Right lung (tissue), 10 donors: Measurements from ENCODE around the gene DLGAP1. TPM values are rescaled to one million over a fixed set of nuclear protein-coding genes. Genes with fewer than 3 reads are reported as not detected.
"Not testable (repeated sequence)": the region's sequence is repeated elsewhere in the genome, so short reads cannot be mapped to it uniquely, and the experiment has no call there.

Source experiments
- DNase-seq, 2 donors: peaks; one replicate each; pipeline ENCODE4 v3.0.0-alpha.2; 2013
- long read RNA-seq, 8 donors: transcript quantifications; one replicate each; lab custom pipeline, GENCODE V29; 2026
- polyA plus RNA-seq, 5 donors: library from polyadenylated mRNA; unstranded; fragments of 120-200 nt; gene quantifications; one replicate each; pipeline versions ENCODE4 v1.2.1 to v1.2.3, GENCODE V29; 2013; ENCODE audit warnings: inconsistent platforms in 1 of 5, low replicate concordance in 1 of 5; ENCODE audit not compliant: insufficient read length in 5 of 5, insufficient read depth in 1 of 5

Gene DLGAP1
- polyA plus RNA-seq, result 1 to 10 TPM; 1.0 to 3.2 (median 2.0) TPM
- long read RNA-seq, donor 1, result 0 reads
- long read RNA-seq, donor 2, result 0 reads
- long read RNA-seq, donor 3, partial matches to known transcripts, result 10 of 10 reads
- long read RNA-seq, donor 3, other reads (novel, unspliced or antisense), result 0 of 10 reads
- long read RNA-seq, donor 4, result 0 reads
- long read RNA-seq, donor 5, result 0 reads
- long read RNA-seq, donor 6, result 0 reads
- long read RNA-seq, donor 7, result 0 reads
- long read RNA-seq, donor 8, result 0 reads

DNA sequence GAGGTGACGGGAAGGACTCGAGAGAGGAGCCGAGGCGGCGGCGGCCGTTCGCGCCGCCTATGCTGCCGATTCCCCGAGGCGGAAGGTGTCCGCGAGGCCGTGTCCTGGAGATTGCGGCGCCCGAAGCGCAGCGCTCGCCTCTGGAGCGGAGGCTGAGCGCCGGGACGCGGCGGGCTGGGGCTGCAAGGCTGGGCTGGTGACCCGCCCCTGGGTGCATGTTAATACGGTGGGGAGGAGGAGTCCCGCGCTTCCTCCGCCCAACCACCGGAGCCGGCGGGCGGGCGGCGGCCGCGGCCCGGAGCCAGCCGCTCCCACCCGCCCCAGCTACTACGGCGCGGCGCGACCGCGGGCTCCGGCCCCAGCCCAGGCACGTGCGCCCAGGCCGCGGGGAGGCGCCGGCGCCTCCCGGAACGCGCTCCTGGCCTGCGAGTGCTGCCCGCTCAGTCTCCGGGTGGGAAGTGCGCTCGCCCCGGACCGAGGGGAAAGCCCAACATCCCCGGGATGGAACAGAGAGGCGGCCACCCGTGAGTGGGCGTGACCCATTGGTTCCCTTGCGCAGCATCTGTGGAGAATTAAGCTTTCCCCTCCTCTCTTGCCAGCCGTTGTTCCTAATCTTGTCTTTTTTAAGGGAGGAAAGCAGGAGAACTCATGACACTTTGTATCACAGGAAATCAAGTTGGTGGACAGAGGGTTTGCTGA is at the start of gene DLGAP1:
Gene DLGAP1, minus strand, starts transcription at position 195 of the 699 bp plus-strand sequence.
- DNase-seq, result peak; percentile 54 to 60

DNA sequence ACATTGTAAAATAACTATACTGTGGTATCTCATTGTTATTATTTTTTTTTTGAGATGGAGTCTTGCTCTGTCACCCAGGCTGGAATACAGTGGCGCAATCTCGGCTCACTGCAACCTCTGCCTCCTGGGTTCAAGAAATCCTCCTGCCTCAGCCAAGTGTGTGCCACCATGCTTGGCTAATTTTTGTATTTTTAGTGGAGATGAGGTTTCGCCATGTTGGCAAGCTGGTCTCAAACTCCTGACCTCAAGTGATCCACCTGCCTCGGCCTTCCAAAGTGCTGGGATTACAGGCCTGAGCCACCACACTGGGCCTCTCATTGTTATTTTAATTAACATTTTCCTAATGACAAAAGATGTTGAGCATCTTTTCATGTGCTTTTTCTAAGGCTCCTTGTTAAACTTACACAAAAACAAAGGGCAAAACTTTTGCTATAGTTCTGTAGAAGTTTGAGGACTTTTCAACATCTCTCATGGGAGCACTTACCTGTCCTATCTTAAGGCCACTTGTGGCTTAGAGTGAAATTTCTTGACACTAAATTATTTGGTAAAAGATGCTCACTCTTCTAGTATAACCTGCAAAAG is 39.7 kb upstream of the DLGAP1 start:
- DNase-seq, result not testable (repeated sequence)

DNA sequence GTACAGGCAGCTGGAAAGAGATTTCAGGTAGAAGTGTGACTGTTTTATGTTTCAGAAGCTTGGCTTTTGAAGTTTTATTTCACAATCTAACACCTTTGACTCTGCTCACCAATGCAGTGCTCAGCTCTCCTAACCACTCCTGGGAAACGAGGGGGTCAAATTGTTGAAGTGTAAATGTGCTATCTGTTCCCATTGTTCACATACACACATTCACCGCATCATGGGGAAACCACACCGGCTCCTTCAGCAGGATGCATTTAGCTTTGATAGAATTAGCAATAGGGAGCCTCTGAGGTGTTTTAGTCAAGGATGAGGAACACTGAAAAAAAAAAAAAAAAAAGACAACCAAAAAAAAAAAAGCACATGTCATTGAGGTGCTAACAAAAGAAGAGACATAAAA is 13.4 kb upstream of the DLGAP1 start:
- no peak for DNase-seq

DNA sequence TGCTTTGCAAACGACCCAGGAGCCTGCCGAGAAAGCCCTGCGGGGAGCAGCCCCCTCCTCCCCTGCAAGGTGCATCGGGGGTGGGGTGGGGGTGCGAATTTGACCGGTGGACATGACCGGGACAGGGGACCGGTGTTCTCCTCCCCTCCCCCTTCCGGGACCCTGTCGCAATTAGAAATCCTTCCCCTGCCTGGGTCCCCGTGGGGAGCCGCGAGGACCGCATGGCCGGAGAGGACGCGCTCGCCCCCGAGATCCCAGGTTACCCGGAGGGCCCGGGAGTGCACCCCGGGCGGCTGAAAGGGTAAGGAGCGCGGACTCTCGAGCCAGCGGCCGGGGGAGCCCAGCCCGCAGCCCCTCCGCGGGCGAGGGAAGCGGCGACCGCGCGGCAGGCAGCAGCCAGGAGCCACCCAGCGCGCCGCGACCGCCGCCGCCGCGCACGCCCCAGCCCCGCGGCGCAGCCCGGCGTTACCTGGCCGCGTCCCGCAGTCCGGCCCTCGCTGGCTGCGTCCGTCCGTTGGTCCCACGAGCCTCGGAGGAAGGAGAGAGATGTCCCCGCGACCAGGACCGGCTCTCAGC is 482 bp downstream of the DLGAP1 start:
- peak in 1 of 2 donors; percentile 7 for DNase-seq

DNA sequence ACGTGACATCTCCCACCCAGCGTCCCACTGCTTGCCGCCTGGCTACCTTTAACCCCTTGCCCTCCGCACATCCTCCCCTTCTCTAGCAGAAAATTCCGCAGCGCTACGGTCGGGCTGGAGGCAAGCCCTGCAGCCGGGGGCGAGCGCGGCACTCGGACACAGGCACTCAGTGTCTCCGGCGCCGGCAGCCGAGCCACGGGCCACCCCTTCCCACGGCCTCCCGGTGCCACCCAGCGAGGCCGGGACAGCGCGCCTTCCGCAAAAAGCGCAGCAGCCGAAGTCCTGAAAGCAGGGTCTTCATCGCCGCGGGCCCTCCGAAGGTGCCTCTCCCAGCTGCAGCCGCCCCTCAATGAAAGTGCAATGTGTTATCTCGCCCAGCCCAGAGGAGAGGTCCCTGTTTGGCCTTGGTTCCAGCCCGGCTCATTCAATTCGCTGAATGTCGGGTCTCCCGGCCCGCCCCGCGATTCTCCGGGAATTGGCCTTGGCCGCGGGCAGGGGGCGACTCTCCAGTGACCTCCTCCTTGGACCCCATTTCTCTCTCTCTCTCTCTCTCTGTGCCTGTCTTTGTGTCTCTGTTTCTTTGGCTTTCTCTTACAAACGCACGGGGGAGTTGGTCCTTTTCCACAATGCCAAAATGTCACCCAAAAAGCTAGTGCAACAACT is 1.1 kb downstream of the DLGAP1 start:
- DNase-seq, result peak in 1 of 2 donors; percentile 12

DNA sequence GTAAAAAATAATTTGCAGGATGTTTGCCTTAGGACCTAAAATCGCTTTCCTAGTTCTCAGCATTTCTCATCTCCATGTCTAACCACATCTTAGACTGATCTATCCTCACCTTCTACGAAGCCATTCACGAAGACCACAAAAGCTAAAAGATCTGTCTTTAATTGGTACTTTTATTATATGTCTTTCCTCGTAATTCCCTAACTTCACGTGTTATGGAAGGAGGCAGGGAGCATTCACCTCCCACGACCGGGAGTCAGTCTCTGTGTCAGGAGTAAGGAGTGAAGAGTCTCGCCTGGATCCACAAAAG is 1.6 kb downstream of the DLGAP1 start:
- DNase-seq, result no peak

DNA sequence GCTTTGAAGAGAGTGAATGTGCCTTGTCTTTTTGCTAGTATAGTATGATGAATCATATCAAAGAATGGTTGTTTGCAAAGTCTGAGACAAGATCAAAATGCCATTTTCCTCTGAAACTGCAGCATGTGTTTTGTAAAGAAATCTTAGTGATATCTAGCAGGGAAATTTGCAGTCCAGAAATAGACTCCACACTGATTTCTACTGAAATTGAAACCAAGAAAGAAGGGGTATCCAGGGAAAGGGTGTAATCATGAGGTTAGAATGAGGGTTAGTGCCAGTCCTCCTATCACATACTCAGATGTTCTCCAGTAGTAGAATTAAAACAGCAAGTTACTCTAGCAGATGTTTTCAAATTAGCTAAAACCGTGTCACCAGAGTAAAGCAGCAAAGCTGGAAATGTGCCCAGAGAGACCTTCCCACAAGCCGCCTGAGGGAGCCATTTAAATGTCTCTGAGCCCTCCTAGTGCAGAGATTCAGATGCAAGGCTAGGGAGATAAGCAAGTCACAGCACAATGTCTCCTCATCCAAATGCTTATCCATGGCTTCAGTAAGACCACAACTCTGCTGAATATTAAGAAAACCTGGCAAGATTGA is 4.9 kb downstream of the DLGAP1 start:
- DNase-seq, result peak in 1 of 2 donors; percentile 16

DNA sequence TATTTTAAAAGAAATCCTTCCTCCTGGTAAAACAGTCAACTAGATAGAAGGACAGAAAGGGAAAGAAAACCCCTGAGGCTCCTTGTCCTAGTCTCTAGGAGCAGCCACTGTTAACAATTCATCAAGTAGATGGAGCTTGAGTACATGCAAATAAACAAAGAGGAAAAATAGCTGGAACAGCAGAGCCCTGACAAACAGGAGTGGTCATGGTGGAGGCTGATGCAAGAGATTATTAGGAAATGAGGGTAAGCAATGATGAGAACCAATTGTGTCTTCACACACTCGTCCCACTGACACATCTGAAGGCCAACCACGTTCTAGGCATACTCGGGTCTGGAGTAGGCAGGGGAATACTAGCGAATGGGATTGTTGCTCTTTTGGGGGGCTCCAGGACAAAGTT is 9.2 kb downstream of the DLGAP1 start:
- no peak for DNase-seq

DNA sequence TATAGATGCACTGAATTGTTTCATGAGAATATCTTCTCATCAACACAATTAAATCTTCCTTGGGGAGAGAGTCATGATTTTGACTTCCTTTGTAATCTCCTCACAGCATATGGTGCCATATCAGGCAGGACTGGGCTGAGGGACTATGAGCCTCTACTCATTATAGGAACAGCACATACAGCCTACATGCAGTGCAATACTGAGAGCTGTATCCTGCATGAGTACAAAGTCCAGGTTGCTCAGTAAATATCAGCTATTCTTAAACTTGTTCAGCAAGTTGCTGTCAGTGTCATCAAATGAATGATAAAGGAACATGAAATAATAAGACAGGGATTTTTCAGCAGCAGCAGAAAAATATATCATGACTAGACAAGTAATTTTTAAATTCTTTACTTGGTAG is 10.8 kb downstream of the DLGAP1 start:
- DNase-seq, result no peak

DNA sequence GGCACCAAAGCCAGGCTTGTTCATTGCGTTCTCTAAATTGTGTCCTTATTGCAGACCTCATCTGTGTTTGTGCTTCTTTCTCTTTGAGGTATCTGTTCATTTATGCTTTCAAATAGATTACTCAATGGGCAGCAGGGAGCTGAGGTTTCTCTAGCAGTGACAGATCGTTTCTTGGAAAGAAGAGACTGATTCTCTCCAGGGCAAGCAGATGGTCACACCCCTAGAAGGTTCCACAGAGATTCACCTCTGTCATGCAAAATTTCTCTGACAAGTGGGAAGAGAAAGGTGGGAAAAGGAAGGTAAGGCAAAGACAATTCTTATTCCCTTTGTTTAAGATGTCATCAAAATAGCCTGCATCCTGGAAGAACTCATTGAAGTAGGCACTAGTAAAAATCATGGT is 14.0 kb downstream of the DLGAP1 start:
- DNase-seq, result no peak

DNA sequence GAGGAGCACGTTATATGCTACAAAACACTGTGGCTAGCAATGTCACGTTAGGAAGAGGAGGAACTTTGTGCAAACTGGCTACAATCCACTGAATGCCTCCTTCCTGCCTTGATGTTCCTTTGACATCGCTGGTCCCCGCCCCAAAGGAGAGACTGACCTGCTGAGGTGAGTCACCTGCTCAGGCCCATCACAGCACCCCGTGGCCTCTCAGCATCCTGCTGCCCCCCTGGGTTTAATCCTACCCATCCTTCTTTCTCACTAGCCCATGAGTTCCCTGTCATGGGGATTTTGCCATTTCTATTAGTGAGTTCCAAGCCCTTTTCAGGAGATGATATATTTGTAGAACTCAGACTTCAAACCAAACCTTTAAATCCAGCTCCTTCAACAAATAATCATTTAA is 16.2 kb downstream of the DLGAP1 start:
- no peak for DNase-seq

DNA sequence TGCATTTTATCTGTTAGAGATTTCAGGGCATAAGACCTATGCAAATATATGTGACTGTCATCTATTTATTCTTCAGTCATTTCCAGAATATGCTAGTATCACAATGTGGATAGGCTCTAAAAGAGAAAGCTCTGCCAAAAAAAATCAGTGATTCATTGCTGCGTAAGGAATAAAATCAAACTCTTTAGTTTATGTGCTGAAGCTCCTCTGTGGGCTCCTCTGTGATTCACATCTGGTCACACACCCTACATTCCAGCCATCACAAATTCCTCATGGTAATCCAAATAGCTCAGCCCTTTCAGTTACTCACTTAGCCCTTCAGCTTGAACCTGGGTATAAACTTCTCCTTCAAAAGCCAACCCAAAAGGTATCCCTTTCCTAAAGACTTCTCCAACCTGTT is 21.4 kb downstream of the DLGAP1 start:
- no peak for DNase-seq

DNA sequence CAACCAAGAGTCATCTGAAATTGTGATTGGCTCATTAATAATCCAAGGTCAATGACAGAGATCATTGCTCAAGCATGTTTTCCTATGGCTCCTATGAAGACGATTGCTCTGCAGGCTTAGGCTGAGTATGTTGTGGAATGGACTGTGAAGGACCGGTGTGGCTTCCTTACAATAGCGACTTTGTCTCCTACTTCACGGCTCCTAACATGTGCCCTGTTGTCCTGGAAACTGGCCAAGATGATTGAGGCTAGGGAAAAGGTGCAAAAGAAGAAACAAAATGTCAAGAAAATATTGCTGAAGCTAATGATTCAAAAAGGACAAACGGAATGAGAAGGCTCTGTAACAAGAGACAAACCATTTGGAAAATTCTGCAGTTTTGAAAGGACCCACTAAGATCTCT is 24.3 kb downstream of the DLGAP1 start:
- no peak for DNase-seq

DNA sequence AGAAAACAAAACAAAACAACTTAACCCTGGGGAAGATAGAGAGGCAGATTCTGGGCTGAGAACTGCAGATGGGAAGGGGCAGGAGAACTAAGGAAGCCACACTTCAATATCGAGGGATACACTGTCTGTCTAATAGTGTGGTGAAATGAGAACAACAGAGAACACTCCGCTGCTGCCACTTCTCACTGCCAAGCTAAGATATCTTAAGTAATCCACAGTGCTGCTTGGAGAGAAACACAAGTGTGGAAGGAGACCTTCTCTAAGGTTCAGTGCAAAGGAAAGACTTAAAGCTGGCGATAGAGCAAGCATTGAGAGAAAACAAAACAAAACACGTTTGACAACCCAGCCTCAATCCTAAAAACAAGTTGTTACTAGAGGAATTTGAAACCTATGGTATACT is 37.4 kb downstream of the DLGAP1 start:
- peak in 1 of 2 donors; percentile 8 for DNase-seq

DNA sequence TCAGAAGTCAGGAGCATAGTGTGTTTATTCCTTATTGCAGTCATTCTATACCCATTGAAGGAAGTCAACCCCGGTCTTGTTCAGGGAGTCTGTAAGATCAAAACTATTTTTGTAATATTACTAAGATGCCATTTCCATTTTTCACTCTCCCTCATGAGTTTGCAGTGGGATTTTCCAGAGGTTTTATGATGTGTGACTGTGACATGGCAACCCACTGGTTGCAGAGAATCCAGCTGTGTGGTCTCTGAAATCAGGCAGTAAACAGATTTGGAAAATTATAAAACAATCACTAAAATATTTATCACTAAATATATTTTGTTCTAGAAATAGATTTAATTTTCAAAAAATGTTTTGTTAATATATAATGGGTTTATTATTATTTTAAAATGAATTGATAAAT is 38.1 kb downstream of the DLGAP1 start:
- DNase-seq, result peak; percentile 28 to 35

DNA sequence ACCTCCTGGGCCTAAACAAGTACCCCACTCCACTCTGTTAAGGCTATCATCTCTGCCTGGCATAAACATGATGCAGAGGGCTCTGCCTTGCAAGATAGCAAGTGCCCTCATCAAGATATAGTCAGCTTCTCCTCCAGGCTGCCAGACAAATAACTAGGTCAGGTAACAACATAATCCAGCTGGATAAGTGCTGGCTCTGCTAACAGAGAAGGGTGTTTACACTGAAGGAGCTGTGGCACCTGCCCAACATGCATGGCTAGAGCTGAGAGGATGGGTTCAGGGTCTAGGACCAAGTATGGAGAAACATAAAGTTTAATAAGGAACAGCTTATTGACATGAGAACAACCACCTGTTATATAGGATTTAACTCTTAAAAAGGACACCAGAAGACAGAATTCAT is 42.8 kb downstream of the DLGAP1 start:
- no peak for DNase-seq

DNA sequence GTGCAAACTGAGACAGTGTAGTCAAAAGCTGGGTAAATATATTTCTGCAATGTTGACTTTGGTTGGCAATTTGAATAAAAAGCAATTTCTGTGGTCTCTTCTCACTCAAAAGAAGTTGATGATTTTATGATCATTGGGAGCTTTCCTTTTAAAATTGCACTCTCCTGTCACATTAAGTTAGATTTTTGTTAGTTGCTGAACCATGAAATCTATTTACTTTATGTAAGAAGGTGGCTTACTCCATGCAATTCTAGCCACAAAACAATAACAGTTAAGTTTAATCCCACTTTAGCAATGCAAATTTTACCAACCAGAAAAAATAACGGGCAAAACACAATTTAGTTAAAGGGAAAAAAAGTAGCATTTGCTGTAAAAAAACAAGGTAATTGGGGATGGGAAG is 48.3 kb downstream of the DLGAP1 start:
- no peak for DNase-seq

DNA sequence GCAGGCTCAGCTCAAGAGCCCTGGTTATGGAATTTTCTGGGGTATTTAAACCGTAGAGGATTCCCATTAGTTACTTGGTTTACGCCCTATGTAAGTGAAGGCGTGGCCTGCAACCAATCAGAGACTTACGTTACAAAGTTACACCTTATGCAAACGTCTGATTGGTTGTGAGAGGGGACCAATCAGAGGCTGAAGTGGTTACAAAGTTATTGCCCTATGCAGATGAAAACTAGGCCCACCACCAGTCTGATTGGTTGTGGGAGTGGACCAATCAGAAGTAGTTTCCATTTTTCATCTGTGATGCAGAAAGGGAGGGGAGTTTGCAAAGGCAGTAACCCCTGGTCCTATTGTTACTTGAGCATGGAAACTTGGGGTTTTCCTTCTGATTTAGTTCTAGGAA is 49.1 kb downstream of the DLGAP1 start:
- no peak for DNase-seq

DNA sequence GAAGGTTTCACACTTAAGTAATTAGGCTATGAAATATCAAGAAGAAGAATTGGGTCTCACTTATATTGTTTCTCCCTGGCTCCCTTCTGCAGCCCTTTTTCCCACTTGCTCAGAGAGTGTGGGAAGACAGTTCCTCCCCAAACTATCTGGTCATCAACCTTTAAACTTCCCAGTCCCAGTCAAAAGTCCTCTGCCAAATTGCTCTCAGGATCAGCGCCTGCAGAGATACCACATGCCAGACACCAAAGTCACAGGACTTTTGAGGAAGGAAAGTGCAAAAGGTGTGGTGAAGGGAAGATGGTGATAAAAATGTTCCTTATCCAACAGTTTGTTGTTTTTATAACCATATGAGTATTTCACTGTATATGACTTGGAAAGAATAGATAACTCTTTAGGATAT is 51.3 kb downstream of the DLGAP1 start:
- DNase-seq, result no peak

DNA sequence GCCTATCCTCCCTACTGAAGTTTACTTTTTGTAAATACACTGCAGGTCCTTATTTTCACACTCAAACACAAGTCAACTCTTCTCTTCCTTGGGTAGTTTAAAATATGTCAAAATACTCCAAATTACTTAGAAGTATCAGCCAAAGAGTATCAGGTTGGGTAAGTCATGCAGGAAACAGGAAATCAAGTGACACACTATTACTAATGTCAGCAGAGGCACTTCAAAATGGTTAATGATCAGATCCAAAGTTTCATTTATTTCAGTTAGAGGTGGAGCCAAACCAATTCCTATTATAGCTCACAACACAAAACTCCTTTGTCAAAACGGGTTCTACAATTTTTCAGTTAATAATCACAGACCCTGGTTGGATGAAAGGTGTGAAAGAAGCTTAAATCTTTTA is 54.2 kb downstream of the DLGAP1 start:
- DNase-seq, result no peak

DNA sequence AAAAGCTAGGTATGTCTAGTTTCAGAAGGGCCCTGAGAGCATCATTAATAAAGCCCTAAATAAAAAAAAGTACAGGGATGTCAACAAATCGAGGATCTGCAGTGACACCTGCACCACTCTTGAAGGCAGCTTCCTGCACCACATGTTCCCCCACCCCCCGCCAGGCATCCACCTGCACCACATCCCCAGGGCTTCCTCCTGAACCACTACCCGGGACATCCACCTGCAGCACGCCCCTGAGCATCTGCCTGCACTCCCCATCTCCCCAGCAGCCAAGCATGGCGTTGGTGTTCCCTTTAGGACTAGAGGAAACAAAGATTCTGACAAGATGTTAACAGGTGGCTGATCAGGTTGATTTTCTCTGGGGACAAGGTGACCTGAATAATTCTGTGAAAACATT is 55.2 kb downstream of the DLGAP1 start:
- no peak for DNase-seq

DNA sequence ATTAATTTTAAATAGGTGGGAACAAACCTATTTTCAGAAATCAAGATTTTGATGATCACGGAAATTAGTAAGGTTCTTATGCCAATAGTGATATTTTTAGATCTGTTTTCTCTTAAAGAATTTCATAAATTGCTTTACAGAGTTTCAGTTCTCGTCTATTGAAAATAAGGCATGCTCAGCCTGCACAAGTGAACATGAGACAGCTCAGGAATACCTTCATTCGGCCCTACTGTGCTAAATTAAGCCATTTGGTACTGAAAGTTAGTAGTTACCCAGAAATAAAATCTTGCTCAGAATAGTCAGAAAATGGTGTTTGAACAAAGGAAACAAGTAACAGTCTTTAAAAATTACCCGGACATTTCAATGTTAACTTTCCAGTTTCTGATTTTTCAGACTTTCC is 60.4 kb downstream of the DLGAP1 start:
- DNase-seq, result no peak
